ENCODE measurements around the gene THBS4.

The THBS4 gene

GRCh38 chr5:80034962-80035821 lies at the start of gene THBS4:
Gene THBS4, plus strand, starts transcription at chr5:80035348. Its CDS starts 190 bp downstream, at chr5:80035538.
- no peak within 1 kb of the TSS for H3K4me3 ChIP-seq (ENCODE audit: low read length)
- no peak within 1 kb of the TSS for H2AFZ ChIP-seq (ENCODE audit: low read length)
- H3K27me3 ChIP-seq (replicated peaks; ENCODE audit: insufficient read depth, low read length), result no peaks in the 10 kb centered on the region
- no peaks in the 10 kb centered on the region for H3K36me3 ChIP-seq (replicated peaks; ENCODE audit: insufficient read depth, low read length)
- DNase-seq, result no peak
- no peaks in the 10 kb centered on the region for H3K9me2 ChIP-seq (replicated peaks; ENCODE audit: insufficient read depth, low read length)
- H3F3A ChIP-seq (ENCODE audit: insufficient read depth, low read length), result no peaks in the 10 kb centered on the region
- H3K9me3 ChIP-seq (replicated peaks; ENCODE audit: insufficient read depth, low read length), result no peaks in the 10 kb centered on the region
- no peak for TF ChIP-seq EZH2phosphoT487 (IDR thresholded peaks at IDR 0.05; ENCODE audit: low read length)
- no peak for TF ChIP-seq CTCF (IDR thresholded peaks at IDR 0.05; ENCODE audit: low read length)
- TF ChIP-seq EZH2 (optimal IDR thresholded peaks at IDR 0.05; ENCODE audit: low read depth, low read length), result no peak
- no peak within 1 kb of the TSS for H3K4me2 ChIP-seq (ENCODE audit: low read depth, low read length)
- H3K4me1 ChIP-seq (ENCODE audit: low read length), result no peaks in the 10 kb centered on the region
- no peak within 1 kb of the TSS for H3K27ac ChIP-seq (ENCODE audit: low read length)
- H4K20me1 ChIP-seq (ENCODE audit: insufficient read depth, low read length), result no peaks in the 10 kb centered on the region
- no peaks in the 10 kb centered on the region for H3K79me2 ChIP-seq (ENCODE audit: low read length)
- H3K9ac ChIP-seq (ENCODE audit: low read length), result no peak within 1 kb of the TSS

GRCh38 chr5:79986260-79986659 lies 48.9 kb upstream of the THBS4 start:
- Histone ChIP-seq H3K27me3 (replicated peaks; ENCODE audit: insufficient read depth, low read length) (no peaks in the 10 kb centered on the region), H3K4me3 (ENCODE audit: low read length) (no peak overlapping the region), H3K4me1 (ENCODE audit: low read length) (peaks cover 29% of the 10 kb centered on the region), H4K20me1 (ENCODE audit: insufficient read depth, low read length) (no peaks in the 10 kb centered on the region), H3K4me2 (ENCODE audit: low read depth, low read length) (no peak overlapping the region), H3F3A (ENCODE audit: insufficient read depth, low read length) (peaks cover 33% of the 10 kb centered on the region), H3K9me3 (replicated peaks; ENCODE audit: insufficient read depth, low read length) (no peaks in the 10 kb centered on the region), H3K27ac (ENCODE audit: low read length) (no peak overlapping the region), H2AFZ (ENCODE audit: low read length) (no peak overlapping the region), H3K9me2 (replicated peaks; ENCODE audit: insufficient read depth, low read length) (no peaks in the 10 kb centered on the region), H3K79me2 (ENCODE audit: low read length) (peaks cover 37% of the 10 kb centered on the region), H3K36me3 (replicated peaks; ENCODE audit: insufficient read depth, low read length) (peaks cover 24% of the 10 kb centered on the region), H3K9ac (ENCODE audit: low read length) (no peak overlapping the region)
- DNase-seq, result no peak
- no peak for TF ChIP-seq EZH2 (optimal IDR thresholded peaks at IDR 0.05; ENCODE audit: low read depth, low read length)
- no peak for TF ChIP-seq CTCF (IDR thresholded peaks at IDR 0.05; ENCODE audit: low read length)
- TF ChIP-seq EZH2phosphoT487 (IDR thresholded peaks at IDR 0.05; ENCODE audit: low read length), result no peak

GRCh38 chr5:79990205-79990597 lies 44.9 kb upstream of the THBS4 start:
- Histone ChIP-seq H4K20me1 (ENCODE audit: insufficient read depth, low read length) (no peaks in the 10 kb centered on the region), H3K4me3 (ENCODE audit: low read length) (peak overlapping the region; percentile 83), H3K36me3 (replicated peaks; ENCODE audit: insufficient read depth, low read length) (peaks cover 13% of the 10 kb centered on the region), H3K27ac (ENCODE audit: low read length) (peak overlapping the region; percentile 89), H3F3A (ENCODE audit: insufficient read depth, low read length) (peaks cover 21% of the 10 kb centered on the region), H2AFZ (ENCODE audit: low read length) (peak overlapping the region; percentile 68), H3K4me1 (ENCODE audit: low read length) (peaks cover 12% of the 10 kb centered on the region), H3K4me2 (ENCODE audit: low read depth, low read length) (peak overlapping the region; percentile 80), H3K9ac (ENCODE audit: low read length) (peak overlapping the region; percentile 86), H3K9me2 (replicated peaks; ENCODE audit: insufficient read depth, low read length) (no peaks in the 10 kb centered on the region), H3K27me3 (replicated peaks; ENCODE audit: insufficient read depth, low read length) (no peaks in the 10 kb centered on the region), H3K9me3 (replicated peaks; ENCODE audit: insufficient read depth, low read length) (no peaks in the 10 kb centered on the region), H3K79me2 (ENCODE audit: low read length) (peaks cover 39% of the 10 kb centered on the region)
- no peak for TF ChIP-seq EZH2 (optimal IDR thresholded peaks at IDR 0.05; ENCODE audit: low read depth, low read length)
- TF ChIP-seq EZH2phosphoT487 (IDR thresholded peaks at IDR 0.05; ENCODE audit: low read length), result no peak
- TF ChIP-seq CTCF (IDR thresholded peaks at IDR 0.05; ENCODE audit: low read length), result no peak
- peak; percentile 61 for DNase-seq
